ENCODE measurements around the gene OR2T3.
"Not testable (repeated sequence)": the region's sequence is repeated elsewhere in the genome, so short reads cannot be mapped to it uniquely, and the experiment has no call there.

DNA sequence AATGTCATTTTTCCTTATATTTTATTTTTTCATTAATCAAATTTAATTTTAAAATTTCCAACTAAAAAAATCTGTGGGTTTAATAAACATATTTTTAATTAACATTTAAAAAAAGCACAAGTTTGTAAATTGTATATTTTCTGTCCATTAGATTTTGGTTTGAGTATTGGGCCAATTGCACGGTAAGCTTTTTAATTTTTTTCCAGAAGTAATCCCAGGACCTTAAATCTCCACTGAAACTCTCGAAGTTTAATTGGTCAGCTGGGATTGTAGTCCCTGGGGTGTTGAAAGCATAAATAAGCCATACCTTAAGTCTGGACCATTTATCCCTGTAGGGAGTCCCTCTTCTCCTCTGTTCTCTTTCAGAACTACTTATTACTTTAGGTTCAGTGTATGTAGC is 34.6 kb downstream of the OR2T3 start, which contains the start of gene OR2G6:
- TF ChIP-seq ZNF146 (CRISPR knock-in tag; IDR thresholded peaks at IDR 0.05; ENCODE audit: unreplicated experiment); ZNF41 (CRISPR knock-in tag; conservative IDR thresholded peaks at IDR 0.05); POLR2A (conservative IDR thresholded peaks at IDR 0.05); NRF1 (conservative IDR thresholded peaks at IDR 0.05 in 1 of 2, IDR thresholded peaks at IDR 0.05 in 1 of 2); TAF9B (IDR thresholded peaks at IDR 0.05; ENCODE audit: partially characterized antibody); KLF6 (CRISPR knock-in tag; IDR thresholded peaks at IDR 0.05; ENCODE audit: borderline replicate concordance); U2AF2 (optimal IDR thresholded peaks at IDR 0.05; ENCODE audit: low read depth, low read length); ELF1 (tag; IDR thresholded peaks at IDR 0.05); HNRNPK (IDR thresholded peaks at IDR 0.05; ENCODE audit: low read depth, low read length, poor library complexity, severe bottlenecking); HDAC1 (IDR thresholded peaks at IDR 0.05); RBBP5 (IDR thresholded peaks at IDR 0.05; ENCODE audit: borderline replicate concordance, insufficient read depth, low read length, poor library complexity, severe bottlenecking): not testable (repeated sequence)
- TF ChIP-seq, protein P1, sequence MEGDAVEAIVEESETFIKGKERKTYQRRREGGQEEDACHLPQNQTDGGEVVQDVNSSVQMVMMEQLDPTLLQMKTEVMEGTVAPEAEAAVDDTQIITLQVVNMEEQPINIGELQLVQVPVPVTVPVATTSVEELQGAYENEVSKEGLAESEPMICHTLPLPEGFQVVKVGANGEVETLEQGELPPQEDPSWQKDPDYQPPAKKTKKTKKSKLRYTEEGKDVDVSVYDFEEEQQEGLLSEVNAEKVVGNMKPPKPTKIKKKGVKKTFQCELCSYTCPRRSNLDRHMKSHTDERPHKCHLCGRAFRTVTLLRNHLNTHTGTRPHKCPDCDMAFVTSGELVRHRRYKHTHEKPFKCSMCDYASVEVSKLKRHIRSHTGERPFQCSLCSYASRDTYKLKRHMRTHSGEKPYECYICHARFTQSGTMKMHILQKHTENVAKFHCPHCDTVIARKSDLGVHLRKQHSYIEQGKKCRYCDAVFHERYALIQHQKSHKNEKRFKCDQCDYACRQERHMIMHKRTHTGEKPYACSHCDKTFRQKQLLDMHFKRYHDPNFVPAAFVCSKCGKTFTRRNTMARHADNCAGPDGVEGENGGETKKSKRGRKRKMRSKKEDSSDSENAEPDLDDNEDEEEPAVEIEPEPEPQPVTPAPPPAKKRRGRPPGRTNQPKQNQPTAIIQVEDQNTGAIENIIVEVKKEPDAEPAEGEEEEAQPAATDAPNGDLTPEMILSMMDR (IDR thresholded peaks at IDR 0.05 in 2 of 3, conservative IDR thresholded peaks at IDR 0.05 in 1 of 3; ENCODE audit: insufficient read depth in 2 of 3, low read depth in 1 of 3, low read length in 3 of 3) = not testable (repeated sequence)
- TF ChIP-seq, protein P2, sequence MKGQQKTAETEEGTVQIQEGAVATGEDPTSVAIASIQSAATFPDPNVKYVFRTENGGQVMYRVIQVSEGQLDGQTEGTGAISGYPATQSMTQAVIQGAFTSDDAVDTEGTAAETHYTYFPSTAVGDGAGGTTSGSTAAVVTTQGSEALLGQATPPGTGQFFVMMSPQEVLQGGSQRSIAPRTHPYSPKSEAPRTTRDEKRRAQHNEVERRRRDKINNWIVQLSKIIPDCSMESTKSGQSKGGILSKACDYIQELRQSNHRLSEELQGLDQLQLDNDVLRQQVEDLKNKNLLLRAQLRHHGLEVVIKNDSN (CRISPR knock-in tag; IDR thresholded peaks at IDR 0.05) = not testable (repeated sequence)
- TF ChIP-seq, protein P3, sequence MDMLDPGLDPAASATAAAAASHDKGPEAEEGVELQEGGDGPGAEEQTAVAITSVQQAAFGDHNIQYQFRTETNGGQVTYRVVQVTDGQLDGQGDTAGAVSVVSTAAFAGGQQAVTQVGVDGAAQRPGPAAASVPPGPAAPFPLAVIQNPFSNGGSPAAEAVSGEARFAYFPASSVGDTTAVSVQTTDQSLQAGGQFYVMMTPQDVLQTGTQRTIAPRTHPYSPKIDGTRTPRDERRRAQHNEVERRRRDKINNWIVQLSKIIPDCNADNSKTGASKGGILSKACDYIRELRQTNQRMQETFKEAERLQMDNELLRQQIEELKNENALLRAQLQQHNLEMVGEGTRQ (CRISPR knock-in tag; IDR thresholded peaks at IDR 0.05) = not testable (repeated sequence)
